Neural progenitor cell (in vitro differentiated cells): ENCODE data around the gene NAT9.

ENCODE experiments used
- EZH2 ChIP-seq: fragments of 200-600 bp; sonication (generic); IDR thresholded peaks from 2 replicates; pipeline ENCODE4 v1.6.1; 2017; ENCODE audit warnings: antibody characterized with exemption, mild to moderate bottlenecking, moderate library complexity
- EZH2phosphoT487 ChIP-seq: fragments of 200-600 bp; sonication (generic); IDR thresholded peaks from 2 replicates; pipeline ENCODE4 v1.6.1; 2017; ENCODE audit warnings: antibody characterized with exemption
- TF ChIP-seq, protein P1 (sequence below): fragments of 200-600 bp; sonication (generic); IDR thresholded peaks from 2 replicates; pipeline ENCODE4 v1.5.1; 2017; ENCODE audit warnings: antibody characterized with exemption, mild to moderate bottlenecking

DNA sequence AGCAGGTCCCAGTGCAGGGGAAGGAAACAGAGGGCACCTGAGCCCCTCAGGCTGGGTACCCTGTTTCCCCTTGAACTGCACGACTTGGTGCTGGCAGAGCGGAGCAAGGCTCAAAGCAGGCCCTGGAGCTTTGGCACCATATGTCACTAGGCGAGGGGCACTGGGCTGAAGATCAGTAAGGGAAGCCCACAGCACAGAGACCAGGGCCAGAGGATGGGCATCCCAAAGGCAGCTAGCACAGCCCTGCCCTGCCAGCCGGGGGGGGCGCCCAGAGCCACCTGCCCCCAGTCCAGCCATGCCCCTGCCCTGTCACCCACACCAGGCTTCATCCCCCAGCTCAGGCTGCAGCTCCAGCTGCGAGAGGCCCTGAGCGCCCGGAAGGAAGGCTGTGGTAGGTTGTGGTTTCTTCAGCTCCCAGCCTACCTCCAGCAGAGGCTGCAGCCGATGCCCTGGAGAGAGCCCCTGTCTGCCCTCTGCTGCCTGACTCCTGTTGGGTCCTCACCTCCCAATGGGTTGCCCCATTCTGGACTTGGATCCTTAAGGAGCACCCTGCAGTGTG is 16.8 kb downstream of the NAT9 start:
- TF ChIP-seq, protein P1, sequence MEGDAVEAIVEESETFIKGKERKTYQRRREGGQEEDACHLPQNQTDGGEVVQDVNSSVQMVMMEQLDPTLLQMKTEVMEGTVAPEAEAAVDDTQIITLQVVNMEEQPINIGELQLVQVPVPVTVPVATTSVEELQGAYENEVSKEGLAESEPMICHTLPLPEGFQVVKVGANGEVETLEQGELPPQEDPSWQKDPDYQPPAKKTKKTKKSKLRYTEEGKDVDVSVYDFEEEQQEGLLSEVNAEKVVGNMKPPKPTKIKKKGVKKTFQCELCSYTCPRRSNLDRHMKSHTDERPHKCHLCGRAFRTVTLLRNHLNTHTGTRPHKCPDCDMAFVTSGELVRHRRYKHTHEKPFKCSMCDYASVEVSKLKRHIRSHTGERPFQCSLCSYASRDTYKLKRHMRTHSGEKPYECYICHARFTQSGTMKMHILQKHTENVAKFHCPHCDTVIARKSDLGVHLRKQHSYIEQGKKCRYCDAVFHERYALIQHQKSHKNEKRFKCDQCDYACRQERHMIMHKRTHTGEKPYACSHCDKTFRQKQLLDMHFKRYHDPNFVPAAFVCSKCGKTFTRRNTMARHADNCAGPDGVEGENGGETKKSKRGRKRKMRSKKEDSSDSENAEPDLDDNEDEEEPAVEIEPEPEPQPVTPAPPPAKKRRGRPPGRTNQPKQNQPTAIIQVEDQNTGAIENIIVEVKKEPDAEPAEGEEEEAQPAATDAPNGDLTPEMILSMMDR: no peak
- TF ChIP-seq EZH2 (no peak), EZH2phosphoT487 (no peak)
